DMS53 (cell line): ENCODE data around the gene IRF2BP1.

ENCODE experiments used
- DNase-seq: peaks from one replicate; lab custom pipeline; 2025; lab: John Stamatoyannopoulos, UW

Gene IRF2BP1

GRCh38 chr19:45860359-45861259, 25.3 kb downstream of the IRF2BP1 start:
- DNase-seq: no peak

- DNase-seq: no peak
Measured at GRCh38 chr19:45854167-45854778, 31.7 kb downstream of the IRF2BP1 start.

- no peak for DNase-seq
Measured at GRCh38 chr19:45852983-45853382, 33.0 kb downstream of the IRF2BP1 start.

GRCh38 chr19:45852145-45852750, 33.7 kb downstream of the IRF2BP1 start:
- DNase-seq: no peak

- DNase-seq: peak; percentile 31
Measured at GRCh38 chr19:45848922-45849321, 37.0 kb downstream of the IRF2BP1 start.

- no peak for DNase-seq
Measured at GRCh38 chr19:45847663-45848062, 38.3 kb downstream of the IRF2BP1 start.

- DNase-seq: no peak
Measured at GRCh38 chr19:45842198-45842597, 43.7 kb downstream of the IRF2BP1 start.

GRCh38 chr19:45834970-45835369, 51.0 kb downstream of the IRF2BP1 start:
- DNase-seq: peak; percentile 65
